NCI-H526 (cell line): ENCODE results near the gene ADAMTSL5.
"Not testable (repeated sequence)": the region's sequence is repeated elsewhere in the genome, so short reads cannot be mapped to it uniquely, and the experiment has no call there.

ENCODE experiments used
- DNase-seq, 2 experiments: peaks; one replicate each; lab custom pipeline; 2025; lab: John Stamatoyannopoulos, UW

The ADAMTSL5 gene

DNA sequence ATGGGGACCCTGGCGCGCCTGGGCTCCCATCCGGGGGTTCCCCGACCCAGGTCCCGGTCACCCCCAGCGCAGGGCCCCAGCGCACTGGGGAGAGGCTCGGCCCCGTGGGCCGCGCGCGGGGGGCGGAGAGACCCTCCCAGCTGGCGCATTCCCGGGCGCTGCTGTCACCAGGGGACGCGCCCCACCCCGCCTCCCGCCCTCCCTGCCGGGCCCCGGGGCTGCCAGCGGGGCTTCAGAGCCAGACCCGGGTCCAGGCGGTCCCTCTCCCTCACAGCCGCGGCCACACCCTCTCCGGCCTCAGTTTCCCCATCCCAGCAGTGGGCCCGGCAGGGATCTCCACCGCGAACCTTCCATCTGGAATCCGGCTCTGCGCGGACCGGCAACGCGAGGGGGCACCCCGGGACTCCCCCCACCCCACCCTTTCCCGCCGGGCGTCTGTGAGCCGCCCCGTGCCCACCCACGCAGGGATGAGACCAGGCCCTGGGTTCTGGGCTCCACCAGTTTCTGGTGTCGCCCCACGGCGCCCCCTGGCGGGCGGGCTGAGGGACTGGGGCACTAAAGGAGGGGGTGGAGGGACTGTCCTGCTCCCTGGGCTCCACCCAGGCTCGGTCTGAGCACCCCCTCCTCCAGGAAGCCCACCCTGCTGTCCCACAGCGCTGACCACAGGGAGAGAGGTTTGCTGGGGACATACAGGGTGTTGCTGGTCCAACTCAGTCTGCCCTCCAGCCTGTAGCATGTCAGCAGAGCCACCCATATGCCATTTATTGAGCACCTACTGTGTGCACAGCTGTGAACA, 878 bp upstream of the ADAMTSL5 start:
- no peak for DNase-seq

GRCh38 chr19:1511318-1512317, 1.2 kb downstream of the ADAMTSL5 start:
- DNase-seq = no peak

- DNase-seq = no peak
These were observed 2.0 kb downstream of the ADAMTSL5 start for GRCh38 chr19:1510807-1511206.

- DNase-seq = no peak
These were observed 2.4 kb downstream of the ADAMTSL5 start for GRCh38 chr19:1510442-1510806.

DNA sequence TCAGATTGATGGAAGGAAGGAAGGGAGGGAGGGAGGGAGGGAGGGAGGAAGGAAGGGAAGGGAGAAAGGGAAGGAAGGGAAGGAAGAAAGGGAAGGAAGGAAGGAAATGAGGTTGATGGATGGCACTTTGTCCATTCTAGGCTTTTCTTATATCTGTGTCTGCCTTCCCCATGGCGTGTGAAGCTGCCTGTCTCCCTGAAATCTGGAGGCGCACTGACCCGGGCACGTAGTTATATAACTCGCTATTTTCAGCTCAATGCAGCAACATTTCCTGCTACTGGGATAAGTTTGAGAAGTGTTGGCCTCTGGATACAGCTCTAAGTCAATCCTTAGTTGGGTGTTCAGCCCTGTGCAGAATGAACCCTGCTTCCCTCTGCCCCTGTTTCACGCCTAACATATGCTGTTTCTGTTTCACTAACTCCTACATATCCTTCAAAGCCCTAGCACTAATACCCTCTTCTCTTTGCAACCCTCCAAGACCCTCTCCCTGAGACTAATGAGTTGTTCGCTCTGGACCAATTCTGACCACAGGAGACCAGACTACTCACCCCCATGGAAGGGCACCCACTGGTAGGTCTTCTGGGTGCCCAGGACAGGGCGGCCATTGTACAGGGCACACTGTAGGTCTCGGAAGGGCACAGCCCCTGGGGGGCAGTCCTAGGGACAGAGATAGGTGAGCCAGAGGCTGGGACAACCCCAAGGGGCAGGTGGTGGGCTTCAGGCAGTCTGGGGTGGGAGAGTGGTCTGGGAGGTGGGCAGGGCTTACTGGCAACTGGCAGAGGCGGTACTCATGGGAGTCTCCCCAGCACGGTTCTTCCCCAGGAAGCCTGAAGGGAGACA, 3.0 kb downstream of the ADAMTSL5 start:
- DNase-seq = no peak

DNA sequence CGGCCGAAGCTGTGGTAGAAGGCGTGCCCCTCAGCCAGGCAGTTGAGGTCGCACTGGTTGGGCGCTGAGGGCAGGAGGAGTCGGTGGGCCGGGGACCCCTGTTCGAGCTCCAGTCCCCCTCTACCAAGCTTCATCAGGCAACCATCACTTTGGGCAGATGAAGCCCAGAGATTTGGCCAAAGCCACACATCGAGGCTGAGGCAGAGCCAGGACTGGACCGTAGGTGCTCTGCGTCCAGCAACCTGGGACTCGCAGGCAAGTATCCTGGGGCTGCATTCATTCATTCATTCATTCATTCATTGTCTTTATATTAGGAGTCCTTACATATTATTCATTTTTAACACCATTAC, 4.3 kb downstream of the ADAMTSL5 start:
- DNase-seq = no peak

DNA sequence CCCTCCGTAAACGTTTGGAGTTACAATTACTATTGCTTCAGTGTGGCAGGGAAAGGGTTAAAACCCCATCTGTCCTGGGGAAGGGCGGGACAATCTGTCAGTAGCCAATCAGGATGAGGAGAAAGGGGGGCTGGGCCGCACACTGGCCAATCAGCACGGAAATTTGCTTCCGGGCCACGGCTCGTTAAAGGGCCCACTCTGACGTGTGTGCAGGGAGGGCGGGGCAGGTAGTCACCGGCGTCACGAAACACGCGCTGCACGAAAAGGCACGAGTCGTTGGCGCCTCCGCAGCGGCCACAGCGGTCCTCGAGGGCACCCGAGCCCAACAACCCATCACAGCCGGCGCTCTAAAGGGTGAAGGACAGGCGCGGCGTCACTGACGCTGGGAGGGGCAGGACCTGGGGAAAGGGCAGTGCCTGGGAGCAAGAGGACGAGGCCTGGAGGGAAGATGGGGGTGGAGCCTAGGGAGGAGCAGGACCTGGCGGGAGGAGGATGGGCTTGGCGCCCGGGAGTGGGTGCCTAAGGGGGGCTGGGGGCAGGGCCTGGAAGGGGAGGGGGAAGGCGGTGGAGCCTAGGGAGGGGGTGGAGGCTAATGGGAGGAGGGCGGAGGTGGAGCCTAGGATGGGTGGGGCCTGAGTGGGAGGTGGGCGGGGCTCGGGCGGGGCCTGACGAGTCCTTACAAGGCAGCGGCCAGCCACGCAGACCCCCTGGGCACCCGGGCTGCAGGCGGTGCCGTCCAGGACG, 4.9 kb downstream of the ADAMTSL5 start:
- peak; percentile 88 to 97 for DNase-seq

- no peak for DNase-seq
These were observed 5.6 kb downstream of the ADAMTSL5 start for GRCh38 chr19:1507192-1507660.

GRCh38 chr19:1505991-1506881, 6.6 kb downstream of the ADAMTSL5 start:
- DNase-seq = no peak

DNA sequence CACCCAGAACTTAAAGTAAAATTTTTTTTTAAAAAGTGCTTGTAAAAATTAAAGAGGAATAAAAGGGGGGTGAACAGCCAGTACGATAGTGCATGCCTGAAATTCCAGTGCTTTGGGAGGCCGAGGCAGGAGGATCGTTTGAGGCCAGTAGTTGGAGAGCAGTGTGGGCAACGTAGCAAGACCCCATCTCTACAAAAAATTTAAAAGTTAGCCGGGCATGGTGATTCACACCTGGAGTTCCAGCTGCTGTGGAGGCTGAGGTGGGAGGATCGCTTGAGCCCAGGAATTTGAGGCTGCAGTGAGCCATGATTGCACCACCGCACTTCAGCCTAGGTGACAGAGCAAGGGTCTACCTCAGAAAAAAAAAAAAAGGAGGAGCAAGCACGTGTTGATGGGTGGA, 7.8 kb downstream of the ADAMTSL5 start:
- no peak for DNase-seq

- no peak for DNase-seq
These were observed 8.7 kb downstream of the ADAMTSL5 start for GRCh38 chr19:1503925-1504773.

DNA sequence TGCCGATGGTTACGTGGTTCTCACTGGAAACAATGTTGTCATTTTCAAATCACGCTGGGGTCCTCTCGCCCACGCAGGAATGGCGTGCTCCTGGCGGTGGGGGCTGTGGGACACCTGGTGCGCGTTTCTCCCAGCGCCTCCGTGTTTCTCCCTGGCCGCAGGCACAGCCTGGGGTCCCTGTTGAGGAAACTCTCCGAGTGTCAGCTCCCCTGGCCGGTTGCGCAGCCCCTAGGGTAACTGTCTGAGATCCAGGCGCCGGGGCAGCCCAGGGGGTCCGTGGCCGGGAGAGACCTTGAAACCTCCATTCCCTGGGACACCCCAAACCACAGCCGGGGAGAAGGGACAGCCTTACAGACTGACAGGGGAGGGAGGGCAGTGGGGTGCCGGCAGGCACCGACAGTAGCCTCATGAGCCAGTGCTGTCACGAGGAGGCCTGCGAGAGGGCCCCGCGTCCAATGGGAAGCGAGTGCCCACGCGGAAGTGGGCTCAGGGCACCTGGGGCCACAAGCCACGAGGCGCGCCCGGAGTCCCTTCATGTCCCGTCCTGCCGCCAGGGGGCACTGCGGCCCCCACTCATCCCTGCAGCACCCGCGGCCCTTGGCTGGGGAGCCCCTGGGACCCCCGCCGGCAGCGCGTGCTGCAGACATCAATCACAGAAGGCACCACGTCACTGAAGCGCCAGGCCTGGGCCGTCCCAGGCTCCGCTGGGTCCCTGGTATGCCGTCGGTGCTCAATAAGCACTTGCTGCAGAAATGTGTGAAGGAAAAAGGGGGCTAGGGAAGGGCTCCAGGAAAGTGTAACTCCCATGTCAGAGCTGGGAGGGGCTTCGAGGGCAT, 9.5 kb downstream of the ADAMTSL5 start:
- peak in 1 of 2 experiments; percentile 55 for DNase-seq

- no peak for DNase-seq
These were observed 10.3 kb downstream of the ADAMTSL5 start for GRCh38 chr19:1502433-1503088.

- DNase-seq = no peak
These were observed 11.6 kb downstream of the ADAMTSL5 start for GRCh38 chr19:1501200-1501595.

DNA sequence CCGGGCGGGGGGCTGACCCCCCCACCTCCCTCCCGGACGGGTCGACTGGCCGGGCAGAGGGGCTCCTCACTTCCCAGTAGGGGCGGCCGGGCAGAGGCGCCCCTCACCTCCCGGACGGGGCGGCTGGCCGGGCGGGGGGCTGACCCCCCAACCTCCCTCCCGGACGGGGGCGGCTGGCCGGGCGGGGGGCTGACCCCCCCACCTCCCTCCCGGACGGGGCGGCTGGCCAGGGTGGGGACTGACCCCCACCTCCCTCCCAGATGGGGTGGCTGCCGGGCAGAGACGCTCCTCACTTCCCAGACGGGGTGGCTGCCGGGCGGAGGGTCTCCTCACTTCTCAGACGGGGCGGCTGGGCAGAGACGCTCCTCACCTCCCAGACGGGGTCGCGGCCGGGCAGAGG, 13.6 kb downstream of the ADAMTSL5 start:
- DNase-seq = not testable (repeated sequence)

GRCh38 chr19:1497578-1498235, 15.1 kb downstream of the ADAMTSL5 start:
- no peak for DNase-seq
